Activated naive CD4-positive, alpha-beta T cell treated with anti-CD3 and anti-CD28 coated beads, Interleukin-2, amount 50 U/mL, for 16 hours (primary cell): Measurements from ENCODE around the gene TRIM25.

ENCODE experiments used
- DNase-seq: peaks from one replicate; pipeline ENCODE4 v3.0.0-alpha.2; 2020

The TRIM25 gene

GRCh38 chr17:56850591-56850990 is 63.3 kb downstream of the TRIM25 start:
- DNase-seq: no peak

GRCh38 chr17:56849131-56849530 is 64.7 kb downstream of the TRIM25 start:
- DNase-seq: no peak

DNA sequence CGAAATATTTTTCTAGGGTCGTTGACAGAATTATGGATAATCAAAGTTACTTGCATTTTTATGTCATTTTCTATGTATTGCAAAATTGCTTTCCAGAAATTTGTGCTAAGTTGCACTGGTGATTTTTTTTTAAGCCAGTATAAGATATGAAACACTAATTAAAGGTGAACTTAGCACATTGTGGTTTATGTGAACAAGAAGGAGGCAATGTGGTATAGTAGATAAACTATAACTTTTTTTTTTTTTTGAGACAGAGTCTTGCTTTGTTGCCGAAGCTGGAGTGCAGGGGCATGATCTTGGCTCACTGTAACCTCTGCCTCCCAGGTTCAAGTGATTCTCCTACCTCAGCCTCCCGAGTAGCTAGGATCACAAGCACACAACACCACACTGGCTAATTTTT is 66.7 kb downstream of the TRIM25 start:
- DNase-seq: no peak

GRCh38 chr17:56845934-56846333 is 67.9 kb downstream of the TRIM25 start:
- no peak for DNase-seq

GRCh38 chr17:56842577-56842976 is 71.3 kb downstream of the TRIM25 start:
- DNase-seq: no peak

DNA sequence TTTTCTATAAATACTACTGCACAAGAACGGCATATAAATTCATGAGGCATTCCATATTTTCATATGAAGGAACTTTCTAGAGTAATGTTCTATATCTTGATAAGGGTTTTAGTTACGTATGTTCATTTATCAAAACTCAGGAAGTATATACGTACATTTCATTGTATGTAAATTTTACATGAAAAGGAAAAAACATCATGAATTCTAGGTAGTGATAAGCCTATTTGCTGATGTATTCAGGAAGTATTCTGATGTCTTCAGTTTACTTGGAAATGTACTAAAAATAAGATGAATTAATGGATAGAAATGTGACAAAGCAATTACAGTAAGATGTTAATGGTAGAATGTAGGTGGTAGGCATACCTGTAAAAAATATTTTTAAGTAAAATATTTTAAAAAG is 75.2 kb downstream of the TRIM25 start:
- DNase-seq: no peak
